IPS DF 4.7 (cell line): ENCODE data around the gene TFEB.

Experiments
- DNase-seq: peaks from one replicate; pipeline ENCODE4 v3.0.0-alpha.2; 2013; ENCODE audit warnings: low spot score; ENCODE audit errors: extremely low read depth

Gene TFEB

DNA sequence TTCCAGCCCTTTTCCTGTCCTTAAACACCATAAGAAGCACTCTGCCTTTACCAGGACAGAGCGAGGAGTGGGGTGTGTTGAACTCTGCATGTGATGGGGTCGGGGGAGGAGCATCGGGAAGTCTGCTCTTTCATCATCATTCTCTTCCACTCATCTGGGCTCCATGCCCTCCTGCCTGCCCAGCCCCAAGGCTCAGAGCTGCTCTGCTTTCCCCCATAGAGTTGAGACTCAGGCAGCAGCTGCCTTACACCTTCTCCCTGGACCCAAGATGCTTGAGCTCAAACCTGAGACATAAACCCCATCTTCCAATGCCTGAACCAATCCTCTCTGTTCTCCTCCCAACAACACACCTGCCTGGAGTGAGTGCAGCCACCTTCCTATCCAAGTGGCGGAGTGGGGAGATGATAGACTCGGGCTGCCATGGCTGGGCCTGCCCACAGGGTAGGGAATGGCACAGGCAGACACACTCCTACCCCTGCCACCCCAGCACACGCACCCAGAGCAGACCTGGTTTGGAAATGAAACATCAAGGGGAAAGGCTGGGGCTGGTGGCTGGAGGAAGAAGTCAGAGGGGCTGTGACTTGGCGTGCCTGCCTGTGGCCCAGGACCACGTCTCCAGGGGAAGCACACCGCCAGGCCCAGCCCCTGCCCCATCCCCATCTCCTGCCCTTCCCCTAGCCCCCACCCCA, 28.4 kb downstream of the TFEB start:
- DNase-seq: no peak

- no peak for DNase-seq
These were observed 29.2 kb downstream of the TFEB start for GRCh38 chr6:41705996-41706835.

DNA sequence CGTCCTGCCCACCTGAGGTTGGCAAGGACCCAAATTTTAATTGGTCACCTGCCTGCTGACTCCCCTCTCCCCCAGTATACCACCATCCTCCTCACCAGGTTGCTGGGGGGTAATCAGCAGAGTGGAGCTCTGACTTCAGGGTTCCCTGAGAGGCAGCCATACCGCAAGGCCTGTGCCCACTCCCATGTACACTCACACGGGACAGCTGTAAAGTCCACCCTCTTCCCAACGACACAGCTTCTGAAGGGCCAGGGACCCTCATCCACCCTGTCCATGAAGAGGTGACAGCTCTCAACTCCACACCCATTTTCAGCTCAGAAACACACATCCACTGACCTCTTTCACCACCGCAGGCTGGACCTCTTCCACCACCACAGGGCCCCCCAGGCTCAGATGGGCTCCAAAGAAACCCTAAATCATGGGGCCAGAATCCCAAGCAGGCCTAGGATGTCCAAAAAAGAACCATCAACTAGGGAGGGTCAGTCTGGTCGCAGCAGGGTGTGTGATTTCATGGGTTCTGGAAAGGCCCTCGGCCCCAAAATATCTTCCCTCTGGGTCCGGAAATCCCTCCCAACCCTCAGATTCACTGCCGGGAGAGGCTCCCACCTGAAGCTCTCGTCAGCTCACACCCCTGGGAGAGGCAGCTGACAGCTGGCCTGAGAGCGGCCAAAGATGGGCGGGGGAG, 30.0 kb downstream of the TFEB start:
- DNase-seq: no peak

DNA sequence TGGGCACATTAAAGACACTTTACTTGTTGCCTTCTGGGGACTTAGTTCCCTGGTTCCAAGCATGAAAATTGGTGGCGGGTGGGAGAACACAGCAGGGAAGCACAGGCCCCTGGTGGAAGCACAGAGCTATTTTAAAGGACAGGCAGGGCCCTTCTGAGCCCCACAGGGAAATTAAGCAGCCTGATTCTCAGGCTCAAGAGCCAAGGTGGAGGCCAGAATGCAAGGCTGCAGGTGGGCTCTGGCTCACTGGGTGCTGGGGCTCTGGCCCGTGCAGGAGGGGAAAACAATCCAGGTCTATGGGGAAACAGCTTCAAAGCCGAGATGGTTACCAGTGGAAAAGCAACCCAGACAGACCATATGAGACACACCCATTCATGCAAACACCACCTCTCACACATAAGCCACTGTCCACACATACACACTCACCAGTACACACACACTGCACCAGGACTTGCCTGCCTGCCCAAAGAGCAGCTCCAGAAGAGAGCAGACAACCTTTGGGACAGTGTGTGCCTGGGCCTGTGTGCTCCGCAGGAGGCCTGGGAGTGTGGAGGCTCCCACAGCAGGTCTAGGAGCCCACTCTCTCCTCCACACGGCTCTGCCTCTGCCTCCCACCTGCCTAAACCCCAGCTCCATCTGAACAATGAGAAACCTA, 30.6 kb downstream of the TFEB start:
- no peak for DNase-seq

DNA sequence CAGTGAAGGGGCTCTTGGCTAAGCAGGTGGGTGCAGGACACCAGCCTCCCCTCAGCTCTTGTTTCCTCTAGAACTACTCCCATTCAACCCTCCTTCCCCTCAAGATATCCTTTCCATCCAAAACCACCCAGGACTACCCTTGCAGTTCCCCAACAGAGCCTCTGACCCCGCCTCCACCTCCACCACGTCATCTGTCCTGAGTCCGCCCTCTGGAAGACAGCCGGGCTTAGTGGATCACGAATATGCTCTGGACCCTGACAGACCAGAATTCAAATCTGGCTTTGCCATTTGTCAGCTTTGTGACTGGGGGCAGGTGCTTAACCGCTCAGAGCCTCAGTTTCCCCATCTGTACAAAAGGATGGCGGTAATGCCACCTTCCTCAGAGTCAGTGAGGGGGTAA, 31.4 kb downstream of the TFEB start:
- DNase-seq: no peak

DNA sequence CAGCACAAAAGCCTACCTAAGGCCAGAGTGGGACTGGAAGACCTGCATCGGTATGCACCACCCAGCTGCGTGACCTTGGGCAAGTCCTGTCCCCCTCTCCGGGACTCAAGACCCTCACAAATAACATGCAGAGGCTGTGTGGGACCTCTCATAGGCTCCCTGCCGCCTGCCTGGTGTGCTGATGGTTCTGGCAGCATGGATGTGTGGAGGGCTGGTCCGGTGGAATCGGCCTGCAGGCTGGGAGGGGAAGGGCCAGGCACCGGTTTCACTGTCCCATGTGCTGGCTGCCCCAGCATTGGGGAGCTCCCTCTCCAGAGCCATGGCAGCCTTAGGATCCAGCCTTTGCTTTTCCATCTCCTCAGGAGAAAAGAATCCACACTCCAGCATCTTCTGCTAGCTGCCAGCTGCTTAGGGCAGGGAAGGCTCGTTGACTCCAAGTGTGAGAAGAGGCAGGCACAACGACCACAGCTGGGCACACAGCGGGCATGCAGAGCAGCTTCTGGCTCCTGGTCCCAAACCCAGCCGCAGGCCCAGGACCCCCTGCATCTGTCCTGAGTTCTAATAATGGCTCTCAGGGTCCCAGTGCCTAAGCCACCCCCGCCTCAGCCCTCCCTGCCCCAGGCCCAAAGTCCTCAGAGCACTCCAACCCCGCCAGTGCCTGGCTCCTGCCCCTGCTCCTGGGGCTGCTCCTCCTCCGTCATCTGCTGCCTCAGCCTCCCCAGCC, 32.5 kb downstream of the TFEB start:
- DNase-seq: no peak

DNA sequence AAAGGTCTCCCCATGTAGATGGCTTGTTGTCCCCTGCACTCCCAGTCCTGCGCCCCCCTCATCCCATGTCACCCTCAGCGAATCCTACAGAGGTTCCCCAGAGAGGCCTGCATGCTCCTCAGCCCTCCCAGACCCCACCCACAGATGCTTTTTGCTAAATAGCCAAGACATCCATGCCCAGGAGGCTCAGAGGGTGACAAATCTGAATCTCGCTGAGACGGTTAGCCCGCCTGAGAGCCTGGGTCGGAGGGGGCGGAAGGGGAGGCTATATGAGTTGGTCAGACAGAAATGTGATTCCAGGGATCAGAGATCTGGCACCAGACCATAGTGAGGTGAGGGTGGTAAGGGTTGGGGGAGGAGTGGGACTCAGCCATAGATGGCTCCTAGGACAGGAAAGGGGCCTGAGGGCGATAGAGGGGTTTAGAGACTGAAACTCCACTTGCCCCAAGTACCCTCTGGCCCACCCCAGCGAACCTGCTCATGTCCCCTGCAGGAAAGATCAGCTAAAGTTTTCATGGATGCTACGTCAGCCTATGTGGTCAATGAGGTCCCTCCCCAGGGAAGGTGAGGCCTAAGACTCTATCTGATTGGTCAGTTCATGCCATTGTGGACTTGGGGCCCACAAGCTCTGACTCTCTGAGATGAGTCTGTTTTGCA, 33.2 kb downstream of the TFEB start:
- DNase-seq: no peak

- no peak for DNase-seq
These were observed 34.7 kb downstream of the TFEB start for GRCh38 chr6:41700463-41701347.

DNA sequence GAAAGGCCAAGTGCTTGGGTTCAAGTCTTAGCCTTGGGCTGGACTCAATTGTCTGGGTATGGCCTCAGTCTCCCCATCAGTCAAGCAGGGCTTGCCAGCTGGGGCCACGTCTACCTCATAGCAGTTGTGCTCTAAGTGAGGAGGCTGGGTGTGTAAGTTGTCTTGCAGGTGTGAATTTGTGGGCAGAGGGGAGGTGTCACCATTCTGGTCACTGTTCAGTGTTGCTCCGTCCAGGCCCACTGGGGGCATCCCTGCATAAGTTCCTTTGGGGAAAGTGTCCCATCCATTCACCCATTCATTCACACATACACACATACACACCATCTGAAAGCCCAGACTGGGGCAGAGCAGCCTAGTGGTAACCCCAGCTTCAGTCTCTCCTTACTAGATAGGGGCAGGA, 36.3 kb downstream of the TFEB start:
- no peak for DNase-seq

DNA sequence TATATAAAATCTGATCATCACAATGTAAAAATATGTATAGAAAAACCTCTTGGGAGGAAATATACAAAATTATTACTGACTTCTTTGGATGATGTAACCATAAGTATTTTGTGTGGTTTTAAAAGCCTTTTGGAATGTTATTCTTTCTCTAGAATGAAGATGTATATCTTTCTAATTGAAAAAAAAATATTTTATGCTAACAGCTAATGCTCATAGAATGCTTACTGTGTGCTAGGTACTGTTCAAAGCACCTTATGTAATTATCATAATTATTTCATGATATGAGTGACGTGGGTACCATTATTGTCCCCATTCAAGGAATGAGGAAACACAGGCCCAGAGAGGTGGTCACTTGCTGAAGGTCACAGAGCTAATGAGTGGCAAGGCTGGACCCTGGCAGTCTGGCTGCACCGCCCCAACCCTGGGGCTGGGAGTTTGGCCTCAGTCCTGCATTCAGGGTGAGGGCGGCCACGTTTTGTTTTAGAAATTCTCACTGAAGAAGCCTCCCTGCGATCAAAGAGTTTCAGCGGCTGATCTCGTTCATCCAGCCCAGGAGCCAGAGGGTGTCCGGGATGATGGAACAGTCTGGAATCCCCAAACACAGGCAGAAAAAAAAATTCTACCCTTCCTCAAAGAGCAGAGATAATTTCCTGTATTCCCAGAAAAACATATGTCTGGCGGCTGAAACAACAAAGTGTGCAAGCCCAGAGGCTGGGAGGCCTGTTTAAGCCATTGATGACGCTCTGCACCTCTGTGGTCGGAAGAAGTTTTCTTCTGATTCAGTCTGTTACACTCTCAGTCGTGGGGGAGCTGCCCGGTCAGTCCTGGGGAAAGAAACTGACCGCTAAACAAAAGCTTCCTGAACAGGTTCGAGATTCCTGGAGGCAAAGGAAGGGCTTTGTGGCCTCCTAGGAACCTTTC, 37.3 kb downstream of the TFEB start:
- no peak for DNase-seq

DNA sequence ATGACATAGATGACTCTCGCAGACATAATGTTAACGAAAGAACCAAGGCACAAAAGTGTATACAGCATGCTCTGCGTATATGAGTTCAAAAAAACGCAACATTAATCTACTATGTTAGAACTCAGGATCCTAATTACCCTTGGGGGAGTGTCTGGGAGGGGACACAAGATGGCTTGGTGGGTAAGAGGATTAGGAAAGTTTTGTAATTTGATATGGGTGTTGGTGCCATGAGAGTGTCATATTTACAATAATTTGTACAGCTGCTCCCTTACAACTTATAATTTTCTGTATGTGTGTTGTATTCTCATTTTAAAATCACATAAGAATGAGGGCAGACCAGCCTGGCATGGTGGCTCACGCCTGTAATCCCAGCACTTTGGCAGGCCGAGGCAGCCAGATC, 38.6 kb downstream of the TFEB start:
- DNase-seq: no peak

DNA sequence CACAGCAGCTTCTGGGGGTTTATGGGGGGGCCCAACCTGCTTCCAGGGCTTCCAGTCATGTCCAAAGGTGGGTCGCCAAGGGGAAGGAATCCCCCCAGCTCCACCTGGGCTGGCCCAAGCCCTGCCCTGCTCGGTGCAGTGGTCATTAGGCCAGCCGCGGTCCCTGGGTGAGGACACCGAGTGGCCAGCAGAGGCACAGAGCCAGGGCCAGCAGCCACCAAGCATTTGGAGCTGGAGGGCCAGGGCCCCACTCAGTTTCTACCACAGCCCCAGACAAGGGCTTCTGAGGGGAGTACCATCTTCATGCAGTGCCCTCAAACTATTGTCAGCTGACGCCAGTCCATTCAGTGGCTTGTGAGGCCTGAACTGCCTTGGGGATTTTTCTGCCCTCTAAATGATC, 39.6 kb downstream of the TFEB start:
- no peak for DNase-seq

GRCh38 chr6:41694815-41695526, 40.4 kb downstream of the TFEB start:
- no peak for DNase-seq

DNA sequence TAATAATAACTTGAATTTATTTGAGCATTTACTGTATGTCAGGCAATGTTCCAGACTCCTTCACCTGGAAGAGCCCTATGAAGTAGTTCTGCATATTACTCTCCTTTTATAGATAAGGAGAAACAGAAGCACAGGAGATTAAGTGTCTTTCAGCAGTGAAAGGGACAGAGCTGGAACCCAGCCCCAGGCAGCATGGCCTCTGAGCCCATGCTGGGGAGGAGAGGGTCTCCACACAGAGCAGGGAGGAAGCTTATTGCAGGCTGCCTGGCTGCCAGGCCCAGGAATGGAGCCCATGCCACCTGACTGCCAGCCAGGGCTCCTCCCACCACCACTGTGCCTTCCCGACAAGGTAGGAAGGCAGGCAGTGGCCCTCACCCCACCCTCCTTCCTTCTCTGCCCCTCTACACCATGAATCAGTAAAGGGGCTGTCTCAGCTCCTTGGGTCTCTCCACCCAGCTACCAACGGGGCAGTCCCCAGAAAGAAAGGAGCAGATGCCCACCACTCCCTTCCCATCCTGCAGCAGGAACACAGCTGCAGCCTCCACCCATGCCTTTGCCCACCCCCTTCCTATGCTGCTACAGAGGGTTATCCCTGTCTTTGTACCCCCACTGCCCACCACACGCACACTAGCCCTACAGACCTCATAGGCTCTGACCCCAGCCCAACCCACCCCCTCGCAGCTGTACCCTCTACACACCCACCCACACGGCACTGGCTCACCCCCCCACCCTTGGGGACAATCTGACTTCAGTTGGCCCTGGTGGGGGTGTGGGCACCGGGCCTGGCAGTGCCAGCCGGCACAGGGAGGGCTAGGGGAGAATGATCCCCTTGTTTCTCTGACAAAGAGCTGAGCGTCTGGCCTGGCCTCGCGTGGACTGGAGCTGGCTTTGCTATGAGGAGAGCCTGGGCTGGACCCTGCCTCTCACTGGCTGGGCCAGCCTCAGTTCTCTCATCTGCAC, 41.8 kb downstream of the TFEB start:
- no peak for DNase-seq

DNA sequence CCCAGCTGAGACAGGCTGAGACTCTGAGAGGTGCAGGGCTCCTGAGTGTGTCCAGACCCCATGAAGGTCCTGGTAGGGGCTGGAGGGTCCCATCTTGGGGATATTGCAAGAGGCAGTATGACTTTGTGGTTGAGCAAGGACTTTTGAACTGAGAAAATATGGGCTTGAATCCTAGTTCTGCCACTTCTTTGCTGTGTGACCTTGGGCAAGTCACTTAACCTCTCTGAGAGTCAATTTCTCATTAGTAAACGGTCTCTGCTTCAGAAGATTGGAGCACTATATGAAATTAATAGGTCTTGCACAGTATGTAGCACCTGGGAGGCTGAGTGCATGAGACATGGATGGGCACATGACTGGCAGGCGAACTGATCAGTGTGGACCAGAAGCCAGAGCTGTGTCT, 42.7 kb downstream of the TFEB start:
- no peak for DNase-seq

GRCh38 chr6:41692080-41692675, 43.2 kb downstream of the TFEB start:
- no peak for DNase-seq
